ENCODE results near the gene TRH.

TRH gene

DNA sequence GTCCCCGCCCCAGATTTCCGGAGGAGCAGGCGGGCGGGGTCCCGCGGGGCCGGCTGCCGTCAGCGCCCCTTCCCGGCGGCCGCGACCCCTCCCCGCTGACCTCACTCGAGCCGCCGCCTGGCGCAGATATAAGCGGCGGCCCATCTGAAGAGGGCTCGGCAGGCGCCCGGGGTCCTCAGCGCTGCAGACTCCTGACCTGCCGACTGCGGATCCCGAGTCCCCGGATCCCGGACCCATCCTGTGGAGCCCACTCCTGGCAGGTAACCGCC is at the start of gene TRH:
Gene TRH, plus strand, starts transcription at position 157 of the 269 bp plus-strand sequence. CDS start 1,097 bp downstream, outside the sequence.
- DNase-seq: no peak

- DNase-seq: no peak
These were observed 47.4 kb upstream of the TRH start for GRCh38 chr3:129927072-129927471.

DNA sequence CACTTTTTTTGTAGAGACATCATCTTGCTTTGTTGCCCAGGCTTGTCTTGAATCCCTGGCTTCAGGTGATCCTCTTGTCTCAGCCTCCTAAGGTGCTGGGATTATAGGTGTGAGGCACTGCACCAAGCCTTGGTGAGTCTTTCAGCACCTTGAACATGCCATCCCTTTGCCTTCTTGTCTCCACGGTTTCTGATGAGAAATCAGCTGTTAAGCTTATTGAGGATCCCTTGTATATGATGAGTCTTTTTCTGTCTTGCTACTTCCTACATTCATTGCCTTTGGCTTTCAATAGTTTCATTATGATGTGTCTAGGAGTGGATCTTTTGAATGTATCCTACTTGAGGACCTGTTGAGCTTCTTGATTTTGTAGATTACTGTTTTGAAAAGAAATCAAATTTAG is 45.1 kb upstream of the TRH start:
- DNase-seq: no peak

DNA sequence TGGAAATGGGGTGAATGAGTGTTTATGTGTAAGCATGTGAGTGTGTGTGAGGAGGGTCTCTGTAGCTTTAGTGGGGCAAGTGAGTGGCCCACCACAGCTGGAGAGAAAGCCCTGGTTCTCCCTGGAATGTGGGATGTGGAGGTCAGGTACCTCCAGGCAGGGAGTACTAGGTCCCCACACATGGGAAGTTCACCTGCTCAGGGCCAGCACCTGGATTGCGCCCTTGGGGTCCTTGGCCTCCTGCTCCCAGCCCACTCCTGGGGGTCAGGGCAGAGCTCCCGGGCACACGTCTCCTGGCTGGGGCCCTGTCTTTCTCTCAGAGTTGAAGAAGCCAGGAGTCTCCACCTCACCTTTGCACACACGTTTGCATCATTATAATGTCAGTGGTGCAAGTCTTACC is 41.0 kb upstream of the TRH start:
- DNase-seq: no peak

GRCh38 chr3:129934234-129935123 is 40.0 kb upstream of the TRH start:
- DNase-seq: no peak

DNA sequence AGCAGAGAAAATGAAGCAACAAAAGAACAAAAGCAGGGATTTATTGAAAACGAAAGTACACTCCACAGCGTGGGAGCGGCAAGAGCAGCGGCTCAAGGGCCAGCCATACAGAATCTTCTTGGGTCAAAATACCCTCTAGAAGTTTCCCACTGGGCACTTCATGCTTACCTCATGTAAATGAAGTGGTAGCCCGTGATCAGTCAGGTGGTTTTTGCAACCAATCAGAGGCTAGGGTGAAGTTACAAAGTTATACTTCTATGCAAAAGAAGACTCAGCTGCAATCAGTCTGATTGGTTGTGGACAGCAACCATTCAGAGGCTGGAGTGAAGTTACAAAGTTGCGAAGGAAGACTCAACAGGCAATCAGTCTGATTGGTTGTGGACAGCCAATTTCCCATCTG is 37.8 kb upstream of the TRH start:
- DNase-seq: no peak

GRCh38 chr3:129937717-129938116 is 36.8 kb upstream of the TRH start:
- DNase-seq: no peak

- no peak for DNase-seq
These were observed 36.2 kb upstream of the TRH start for GRCh38 chr3:129938140-129938930.

- DNase-seq: no peak
These were observed 34.4 kb upstream of the TRH start for GRCh38 chr3:129940086-129940485.

DNA sequence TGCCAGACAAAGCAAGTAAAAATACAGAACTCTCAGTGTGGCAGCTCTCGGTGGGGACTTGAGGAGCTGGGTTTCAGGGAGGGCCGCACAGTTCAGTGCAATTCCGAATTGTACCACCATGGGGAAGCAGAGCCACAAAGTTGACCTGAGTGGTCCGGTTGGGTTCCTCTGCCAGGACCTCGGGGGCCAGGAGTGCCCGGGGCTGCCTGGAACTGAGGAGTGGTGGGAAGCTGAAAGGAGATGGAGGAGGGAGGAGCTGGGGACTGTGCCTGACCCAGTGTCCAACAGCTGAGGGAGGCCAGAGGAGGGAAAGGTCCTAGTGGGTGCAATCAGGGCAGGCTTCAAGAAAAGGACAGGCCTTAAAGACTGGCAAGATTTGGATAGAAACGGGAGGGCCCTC is 32.2 kb upstream of the TRH start:
- DNase-seq: peak; percentile 36

- no peak for DNase-seq
These were observed 31.5 kb upstream of the TRH start for GRCh38 chr3:129943020-129943419.

DNA sequence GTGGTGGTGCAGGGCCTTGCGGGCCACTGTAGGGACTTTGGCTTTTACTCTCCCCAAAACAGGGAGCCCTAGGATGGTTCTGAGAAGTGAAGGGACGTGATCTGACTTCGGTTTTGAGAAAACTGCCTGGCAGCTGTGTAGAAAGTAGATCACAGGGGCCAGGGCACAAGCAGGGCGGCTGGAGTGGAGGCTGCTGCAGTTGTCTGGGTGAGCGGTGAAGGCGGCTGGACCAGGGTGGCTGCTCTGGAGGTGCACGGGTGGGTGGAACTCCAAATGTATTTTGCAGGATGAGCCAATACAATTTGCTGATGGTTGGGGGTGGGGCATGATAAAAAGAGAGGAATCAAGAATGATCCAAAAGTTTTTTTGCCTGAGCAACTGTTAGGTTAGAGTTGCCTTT is 29.8 kb upstream of the TRH start:
- DNase-seq: no peak

DNA sequence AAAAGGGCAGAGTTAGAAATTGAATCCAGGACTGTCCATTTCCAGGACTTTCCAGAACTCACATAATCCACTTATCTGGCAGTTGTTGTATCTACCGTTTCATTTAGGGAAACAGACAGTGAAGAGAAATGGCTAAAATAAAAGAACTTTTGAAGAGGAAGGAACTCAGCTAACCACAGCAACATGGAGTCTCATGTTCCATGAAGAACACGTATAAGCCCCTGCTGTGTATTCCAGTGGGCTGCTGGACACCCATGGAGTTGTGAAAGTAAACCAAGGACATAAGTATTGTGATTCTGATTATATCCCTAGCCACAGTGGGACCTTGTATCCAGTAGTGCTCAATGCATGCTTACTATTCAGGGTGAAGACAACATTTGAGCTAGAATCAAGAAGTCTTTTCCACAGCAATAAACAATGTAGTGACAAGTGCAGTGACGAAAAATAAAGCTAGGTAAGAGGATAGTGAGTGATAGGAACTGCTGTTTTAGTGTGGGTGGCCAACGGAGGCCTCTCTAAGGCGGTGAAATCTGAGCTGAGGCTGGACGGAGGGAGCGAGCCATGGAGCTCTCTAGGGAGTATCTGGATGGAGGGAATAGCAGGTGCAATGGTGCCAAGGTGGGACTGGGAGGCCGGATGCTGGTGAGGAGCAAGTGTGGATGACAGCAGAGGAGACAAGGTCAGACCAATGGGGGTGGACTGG is 26.8 kb upstream of the TRH start:
- no peak for DNase-seq

DNA sequence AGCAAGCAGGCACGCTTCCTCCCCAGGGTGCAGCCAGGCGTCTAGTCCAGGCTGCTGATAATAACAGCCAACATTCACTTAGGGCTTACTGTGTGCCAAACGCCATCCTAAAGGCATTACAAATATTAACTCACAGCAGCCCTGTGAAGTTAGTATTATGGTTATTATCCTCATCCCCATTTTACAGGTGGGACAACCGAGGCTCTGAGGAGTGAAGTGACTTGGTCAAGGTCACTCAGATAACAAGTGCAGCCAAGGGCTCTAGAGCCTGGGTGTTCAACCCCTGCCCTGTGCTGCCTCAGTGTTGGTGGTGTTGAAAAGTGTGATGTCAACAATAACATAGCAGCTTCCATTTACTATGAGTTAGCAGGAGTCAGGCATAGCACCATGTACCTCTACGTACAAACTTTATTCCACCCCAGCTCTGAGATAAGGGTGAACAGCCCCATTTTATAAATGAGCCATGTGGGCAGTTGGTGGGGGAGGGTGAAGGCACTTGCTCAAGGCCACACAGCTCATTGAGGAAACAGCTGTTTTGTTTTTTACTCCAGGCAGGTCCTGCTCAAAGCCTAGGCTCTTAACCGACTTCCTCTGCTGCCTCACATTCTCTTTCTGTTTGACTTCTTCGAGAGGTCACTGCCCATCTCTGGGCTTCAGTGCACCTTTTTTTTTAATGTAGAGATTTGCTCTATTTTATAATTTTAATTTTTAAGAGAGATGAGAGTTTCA is 24.0 kb upstream of the TRH start:
- DNase-seq: no peak

DNA sequence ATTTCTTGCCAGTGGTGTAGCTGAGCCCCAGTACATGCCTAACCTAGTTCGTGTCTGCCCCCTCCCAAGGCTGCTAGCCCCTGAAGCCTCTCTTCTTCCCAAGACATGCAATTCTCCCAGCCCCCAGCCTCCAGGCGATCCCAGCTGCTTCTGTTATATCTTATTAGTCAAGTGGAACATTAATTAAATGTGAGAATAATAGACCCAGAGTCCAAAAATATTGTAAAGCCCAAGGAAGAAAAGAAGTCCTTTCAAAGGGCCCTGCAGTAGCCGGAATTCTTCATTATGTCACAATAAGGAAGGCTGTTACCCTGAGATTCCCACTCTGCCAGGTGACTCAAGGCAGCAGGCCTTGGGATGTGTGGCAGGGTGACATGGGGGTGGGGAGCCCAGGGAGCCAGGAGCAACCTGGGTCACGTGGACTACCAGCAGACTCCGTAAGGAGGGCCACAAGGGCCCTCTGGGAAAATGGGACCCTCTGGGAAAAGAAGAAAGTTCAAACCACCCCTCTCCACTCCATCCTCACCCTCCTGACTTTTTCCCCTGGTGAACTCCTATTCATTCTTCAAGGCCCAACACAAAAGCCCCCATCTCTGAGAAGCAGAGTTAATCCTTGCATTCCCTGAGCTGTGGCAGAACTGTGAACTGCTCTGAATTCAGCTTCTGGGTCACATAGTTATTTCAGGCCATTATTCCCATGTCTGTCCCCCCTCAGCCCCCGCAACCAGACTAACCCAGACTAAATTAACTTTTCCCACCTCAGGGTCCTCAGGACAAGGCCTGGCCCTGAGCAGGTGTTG is 21.8 kb upstream of the TRH start:
- no peak for DNase-seq

- DNase-seq: no peak
These were observed 20.9 kb upstream of the TRH start for GRCh38 chr3:129953621-129954020.

DNA sequence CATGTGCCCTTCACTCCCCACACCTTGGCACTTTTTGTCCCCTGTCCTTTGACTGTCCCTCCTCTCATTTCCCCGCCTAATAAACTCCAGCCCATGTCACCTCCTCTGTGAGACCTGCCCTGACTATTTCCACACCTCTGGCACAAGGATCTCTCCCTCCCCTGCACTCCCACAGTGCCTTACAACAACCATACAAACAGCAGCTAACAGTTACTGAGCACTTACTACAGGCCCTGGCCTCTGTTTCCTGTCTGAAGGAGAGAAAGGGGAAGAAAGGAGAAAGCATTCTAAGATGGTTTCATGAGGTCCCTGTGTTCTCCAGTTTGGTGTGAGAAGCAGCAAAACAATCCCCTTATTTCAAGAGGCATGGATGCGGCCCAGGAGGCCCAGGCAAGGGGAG is 20.0 kb upstream of the TRH start:
- no peak for DNase-seq

DNA sequence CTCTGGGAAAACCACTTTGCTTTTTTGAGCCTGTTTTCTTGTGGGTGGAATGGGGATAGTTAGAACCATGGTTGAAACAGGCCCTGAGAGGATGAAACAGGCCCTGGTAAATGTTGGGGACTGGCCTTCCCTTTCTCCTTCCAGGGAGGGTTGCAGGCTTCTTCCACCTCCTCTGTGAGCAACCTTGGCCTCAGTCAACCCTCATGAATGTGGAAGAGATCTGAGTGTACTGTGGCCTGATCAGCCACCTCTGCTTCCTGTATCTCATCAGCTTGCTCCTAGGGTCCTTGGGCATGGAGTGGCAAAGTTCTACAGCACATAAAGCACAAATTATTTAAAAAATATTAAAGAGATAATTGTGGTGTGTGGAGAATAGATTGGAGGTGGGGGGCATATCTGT is 17.6 kb upstream of the TRH start:
- DNase-seq: no peak

DNA sequence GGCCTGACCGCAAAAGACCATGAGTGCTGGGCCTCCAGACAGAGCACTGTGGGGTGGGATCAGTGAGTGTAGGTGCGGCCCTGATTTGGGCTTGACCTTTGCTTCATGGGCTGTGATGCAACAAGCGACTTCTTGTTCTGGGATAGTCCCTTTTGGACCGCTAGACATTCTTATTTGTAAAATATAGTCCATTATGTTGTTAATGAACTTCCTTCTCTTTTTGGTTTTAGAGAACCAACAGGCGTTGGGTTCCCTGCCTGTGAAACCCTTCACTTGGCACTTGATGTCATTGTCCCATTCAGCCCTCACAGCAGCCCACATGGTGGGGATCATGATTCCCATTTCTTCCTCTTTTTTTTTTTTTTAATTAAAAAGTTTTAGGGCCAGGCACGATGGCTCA is 15.8 kb upstream of the TRH start:
- no peak for DNase-seq

GRCh38 chr3:129961141-129961541 is 13.4 kb upstream of the TRH start:
- DNase-seq: no peak

DNA sequence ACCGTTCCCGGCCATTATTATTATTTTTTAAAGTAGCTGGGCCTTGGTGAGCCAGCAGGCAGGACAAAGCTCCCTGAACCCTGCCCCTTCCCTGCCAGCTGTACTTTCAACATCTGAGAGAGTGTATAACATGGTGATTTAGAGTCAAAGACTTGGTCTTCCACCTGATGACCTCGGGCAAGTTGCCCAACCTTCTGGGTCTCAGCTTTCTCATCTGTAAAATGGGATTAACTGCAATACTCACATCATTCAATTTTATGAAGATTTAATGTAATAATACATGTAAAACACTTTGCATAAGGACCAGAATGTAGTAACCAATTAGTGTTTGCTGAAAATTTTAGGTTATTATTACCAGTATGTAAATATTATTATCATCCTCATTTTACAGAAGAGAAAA is 11.9 kb upstream of the TRH start:
- DNase-seq: no peak

DNA sequence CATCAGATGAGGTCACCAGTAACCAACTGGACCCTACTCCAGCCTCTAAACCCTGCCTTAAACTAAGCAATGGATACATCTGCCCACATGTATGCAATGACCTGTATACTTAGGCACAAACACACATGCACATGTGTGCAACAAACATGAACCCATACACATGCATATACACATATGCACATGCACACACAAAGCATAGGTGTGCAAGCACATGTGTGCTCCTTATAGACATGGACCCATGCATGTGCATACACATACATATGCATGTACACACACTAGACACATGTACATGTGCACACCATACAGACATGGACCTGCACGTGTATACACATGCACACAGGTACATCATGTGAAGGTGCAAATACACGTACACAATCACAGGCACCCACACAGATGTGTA is 8.6 kb upstream of the TRH start:
- DNase-seq: no peak
